GM18951 (cell line): Measurements from ENCODE around the gene ACER3.

Experiments used
- POLR2A ChIP-seq: IDR thresholded peaks from 4 replicates; pipeline ENCODE4 v1.6.1; 2011; ENCODE audit warnings: mild to moderate bottlenecking; ENCODE audit not compliant: insufficient read length, insufficient read depth; ENCODE audit errors: extremely low read depth
- in situ Hi-C: fragments of 300-500 bp; cut with MboI; formaldehyde crosslinking; loops from one replicate; pipeline ENCODE4 v1.12.0; 2022; ENCODE audit warnings: low sequenced_read_pairs, mixed read lengths, inconsistent platforms; ENCODE audit not compliant: unreplicated experiment

ACER3 gene

DNA sequence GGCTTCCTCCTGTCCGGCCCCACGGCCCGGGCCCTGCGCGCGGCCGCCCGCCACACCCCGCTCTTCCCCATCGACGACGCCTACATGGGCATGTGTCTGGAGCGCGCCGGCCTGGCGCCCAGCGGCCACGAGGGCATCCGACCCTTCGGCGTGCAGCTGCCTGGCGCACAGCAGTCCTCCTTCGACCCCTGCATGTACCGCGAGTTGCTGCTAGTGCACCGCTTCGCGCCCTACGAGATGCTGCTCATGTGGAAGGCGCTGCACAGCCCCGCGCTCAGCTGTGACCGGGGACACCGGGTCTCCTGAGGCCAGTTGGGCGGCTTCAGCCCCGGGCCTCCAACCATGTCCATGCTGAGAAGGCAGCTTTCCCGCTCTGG lies 179.7 kb downstream of the ACER3 start:
- in situ Hi-C loops, result no loop called here
- TF ChIP-seq POLR2A, result no peak

DNA sequence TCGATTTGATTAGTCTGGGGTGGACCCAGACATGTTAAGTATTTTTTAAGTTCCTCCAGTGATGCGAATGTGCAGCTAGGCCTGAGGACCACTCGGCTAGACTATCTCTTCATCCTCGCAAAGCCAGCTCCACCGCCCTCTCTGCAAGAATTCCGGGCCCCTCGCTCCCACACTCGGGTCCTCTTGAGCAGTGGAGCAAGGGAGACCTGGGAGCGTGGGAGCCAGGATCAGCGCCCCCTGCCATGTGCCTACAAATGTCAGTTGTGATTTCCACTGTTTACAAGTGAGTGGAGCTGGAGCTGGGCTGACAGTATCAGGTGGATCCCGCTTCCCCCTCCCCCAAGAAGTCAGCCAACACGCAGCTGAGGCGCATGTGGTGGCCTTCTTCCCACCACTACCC lies 180.2 kb downstream of the ACER3 start:
- in situ Hi-C loops, result no loop called here

DNA sequence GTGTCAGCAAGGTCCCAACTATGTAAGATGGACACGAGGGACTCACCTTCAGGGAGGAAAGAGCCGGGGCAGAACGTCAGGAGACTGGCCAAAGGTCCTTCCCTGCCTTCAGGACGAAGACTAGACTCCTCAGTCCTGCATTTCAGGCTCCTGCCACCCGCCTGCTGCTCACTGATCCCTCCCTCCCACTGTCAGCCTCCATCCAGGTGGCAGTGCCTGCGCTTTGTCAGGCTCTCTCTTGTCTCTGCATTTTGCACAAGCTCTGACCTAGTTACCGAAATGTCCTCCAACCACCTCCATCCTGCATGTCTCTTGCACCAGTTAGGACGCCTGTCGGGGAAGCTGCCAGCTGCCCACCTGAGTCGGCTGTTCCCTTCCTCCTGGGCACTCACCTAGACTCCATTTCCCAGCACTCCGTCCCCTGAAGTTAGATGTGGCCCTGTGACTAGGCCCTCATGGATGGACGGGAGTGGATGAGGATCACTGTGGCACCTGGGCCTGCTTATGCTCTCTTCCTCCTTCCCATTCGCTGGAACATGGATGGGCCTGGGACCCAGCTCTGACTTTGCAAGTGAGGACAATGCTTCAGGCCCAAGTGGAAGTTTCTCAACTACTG lies 181.5 kb downstream of the ACER3 start:
- no peak for TF ChIP-seq POLR2A
- in situ Hi-C loops, result no loop called here

More for the DNA sequence above, 180.2 kb downstream of the ACER3 start:
- TF ChIP-seq POLR2A, result no peak

DNA sequence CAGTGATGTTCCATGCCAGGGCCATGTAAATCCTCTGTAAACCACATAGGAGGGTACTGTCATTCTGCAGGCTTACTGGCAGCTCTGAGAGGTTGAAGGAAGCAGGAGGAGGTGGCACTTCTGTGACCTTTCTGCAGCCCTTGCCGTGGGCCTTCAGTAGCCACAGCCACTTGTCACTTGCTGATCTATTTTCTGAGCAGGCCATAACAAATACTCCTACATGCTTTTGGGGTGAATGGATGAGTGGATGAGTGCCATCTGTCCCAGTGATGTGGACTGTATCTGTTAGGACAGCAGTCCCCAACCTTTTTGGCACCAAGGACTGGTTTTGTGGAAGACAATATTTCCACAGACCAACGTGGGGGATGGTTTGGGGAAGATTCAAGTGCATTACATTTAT lies 183.6 kb downstream of the ACER3 start:
- in situ Hi-C loops, result no loop called here
- TF ChIP-seq POLR2A, result no peak

DNA sequence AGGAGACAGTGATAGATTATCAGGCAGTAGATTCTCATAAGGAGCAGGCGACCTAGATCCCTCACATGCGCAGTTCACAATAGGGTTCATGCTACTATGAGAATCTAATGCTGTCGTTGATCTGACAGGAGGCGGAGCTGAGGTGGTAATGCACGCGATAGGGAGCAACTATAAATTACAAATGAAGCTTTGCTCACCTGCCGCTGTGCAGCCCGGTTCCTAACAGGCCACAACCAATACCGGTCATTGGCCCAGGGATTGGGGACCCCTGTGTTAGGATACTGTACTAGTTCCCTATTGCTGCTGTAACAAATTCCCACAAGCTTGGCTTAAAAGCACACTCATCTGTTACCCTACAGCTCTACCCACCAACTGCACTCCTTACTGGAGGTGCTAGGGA lies 184.2 kb downstream of the ACER3 start:
- in situ Hi-C loops, result loop anchor here (5.0 kb wide), 1 partner anchor 57 kb away; the partner anchor contains the start of gene OMP
- no peak for TF ChIP-seq POLR2A

DNA sequence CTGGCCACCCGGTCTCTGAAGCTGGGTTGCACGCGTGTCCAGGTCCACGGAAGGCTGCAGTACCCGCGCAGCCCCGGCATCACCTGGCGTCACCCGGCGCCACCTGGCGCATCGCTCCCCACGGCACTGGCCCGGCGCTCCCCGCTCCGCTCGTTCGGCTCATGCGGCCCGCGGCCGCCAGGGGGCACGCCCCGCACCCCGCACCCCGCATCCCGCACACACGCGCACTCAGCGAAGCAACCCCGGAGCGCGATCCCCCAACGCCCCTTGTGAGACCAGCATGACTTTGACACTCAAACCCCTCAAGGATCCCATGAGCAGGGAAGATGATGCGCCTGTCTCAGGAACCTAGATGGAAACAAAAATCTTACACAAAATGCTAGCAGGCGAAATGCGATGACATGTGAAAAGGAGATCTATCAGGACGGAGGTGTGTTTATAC lies 185.4 kb downstream of the ACER3 start:
- in situ Hi-C loops, result loop anchor here (5.0 kb wide), 1 partner anchor 56 kb away; the partner anchor contains the start of gene OMP
- no peak for TF ChIP-seq POLR2A

DNA sequence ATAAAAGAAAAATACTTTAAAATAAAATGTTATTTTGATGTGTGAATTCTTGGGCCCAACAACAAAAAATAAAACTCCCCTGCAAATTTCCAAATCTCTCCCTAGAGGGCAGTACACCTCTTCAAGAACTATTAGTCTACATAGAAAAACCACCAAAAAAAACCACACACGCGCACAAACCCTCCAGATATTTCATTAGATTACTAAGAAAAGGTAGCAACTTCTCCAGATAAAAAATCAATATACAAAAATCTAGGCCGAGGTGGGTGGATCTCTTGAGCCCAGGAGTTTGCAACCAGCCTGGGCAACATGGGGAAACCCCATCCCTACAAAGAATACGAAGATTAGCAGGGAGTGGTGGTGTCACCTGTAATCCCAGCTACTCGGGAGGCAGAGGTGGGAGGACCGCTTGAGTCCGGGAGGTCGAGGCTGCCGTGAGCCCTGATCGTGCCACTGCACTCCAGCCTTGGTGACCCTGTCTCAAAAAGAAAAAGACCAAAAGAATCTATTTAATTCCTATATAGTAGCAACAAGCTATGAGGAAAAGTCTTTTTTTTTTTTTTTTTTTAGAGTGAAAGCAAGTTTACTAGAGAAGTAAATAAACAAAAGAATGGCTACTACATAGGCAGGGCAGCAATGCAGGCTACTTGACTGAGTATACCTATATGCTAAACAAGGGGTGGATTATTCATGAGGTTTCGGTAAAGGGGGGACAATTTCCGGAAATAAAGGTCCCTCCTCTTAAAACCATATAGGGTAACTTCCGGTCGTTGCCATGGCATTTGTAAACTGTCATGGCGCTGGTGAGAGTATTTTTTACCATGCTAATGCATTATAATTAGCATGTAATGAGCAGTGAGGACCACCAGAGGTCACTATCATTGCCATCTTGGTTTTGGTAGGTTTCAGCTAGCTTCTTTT lies 186.5 kb downstream of the ACER3 start:
- TF ChIP-seq POLR2A, result no peak
- in situ Hi-C loops, result loop anchor here (5.0 kb wide), 1 partner anchor 55 kb away; the partner anchor contains the start of gene OMP

DNA sequence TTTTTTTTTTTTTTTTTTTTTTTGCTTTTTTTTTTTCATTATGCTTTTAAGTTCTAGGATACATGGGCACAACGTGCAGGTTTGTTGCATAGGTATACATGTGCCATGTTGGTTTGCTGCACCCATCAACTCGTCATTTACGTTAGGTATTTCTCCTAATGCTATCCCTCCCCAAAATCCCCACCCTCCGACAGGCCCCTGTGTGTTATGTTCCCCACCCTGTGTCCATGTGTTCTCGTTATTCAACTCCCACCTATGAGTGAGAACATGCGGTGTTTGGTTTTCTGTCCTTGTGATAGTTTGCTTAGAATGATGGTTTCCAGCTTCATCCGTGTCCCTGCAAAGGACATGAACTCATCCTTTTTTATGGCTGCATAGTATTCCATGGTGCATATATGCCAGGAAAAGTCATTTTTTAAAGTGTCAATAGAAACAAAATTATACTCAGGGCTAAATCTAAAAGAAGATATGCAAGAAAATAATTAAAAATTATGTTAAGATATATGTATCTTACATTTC lies 187.3 kb downstream of the ACER3 start:
- in situ Hi-C loops, result loop anchor here (5.0 kb wide), 1 partner anchor 54 kb away; the partner anchor contains the start of gene OMP

DNA sequence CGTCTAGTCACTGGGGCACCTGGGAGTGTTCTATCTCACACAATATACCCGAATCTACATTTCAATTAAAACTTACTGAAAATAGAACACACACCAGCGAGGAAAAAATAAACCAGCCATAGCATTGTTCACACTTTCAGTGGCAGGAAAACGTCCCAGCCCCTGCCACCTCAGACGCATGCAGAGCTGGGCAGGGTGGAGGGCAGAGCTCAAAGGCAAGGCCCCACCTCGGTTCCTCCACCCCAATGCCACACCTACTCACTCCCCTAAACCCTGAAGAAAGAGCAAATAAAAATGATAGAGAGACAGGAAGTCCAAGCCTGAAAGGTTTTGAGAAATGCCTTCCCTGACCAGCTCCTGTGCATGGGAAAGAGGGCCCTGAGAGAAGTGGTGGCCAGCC lies 188.3 kb downstream of the ACER3 start:
- in situ Hi-C loops, result loop anchor here (5.0 kb wide), 1 partner anchor 53 kb away; the partner anchor contains the start of gene OMP
- TF ChIP-seq POLR2A, result no peak

DNA sequence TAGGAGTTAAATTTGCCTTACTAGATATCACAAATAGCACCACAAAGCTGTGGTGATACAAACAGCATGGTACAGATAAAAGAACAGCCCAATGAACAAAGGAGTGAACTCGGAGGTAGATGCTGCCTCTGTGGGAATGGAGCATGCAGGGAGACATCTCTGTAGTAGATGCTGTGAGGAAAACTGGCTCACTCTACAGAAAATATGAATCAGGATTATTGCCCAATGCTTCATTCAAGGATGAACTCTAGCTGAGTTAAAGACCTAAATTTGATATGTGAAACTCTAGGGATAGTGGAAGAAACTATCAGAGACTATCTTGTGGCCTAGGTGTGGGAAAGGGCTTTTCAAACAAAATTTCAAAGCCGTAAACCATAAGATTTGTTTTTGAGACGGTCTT lies 190.8 kb downstream of the ACER3 start:
- TF ChIP-seq POLR2A, result no peak
- in situ Hi-C loops, result no loop called here

DNA sequence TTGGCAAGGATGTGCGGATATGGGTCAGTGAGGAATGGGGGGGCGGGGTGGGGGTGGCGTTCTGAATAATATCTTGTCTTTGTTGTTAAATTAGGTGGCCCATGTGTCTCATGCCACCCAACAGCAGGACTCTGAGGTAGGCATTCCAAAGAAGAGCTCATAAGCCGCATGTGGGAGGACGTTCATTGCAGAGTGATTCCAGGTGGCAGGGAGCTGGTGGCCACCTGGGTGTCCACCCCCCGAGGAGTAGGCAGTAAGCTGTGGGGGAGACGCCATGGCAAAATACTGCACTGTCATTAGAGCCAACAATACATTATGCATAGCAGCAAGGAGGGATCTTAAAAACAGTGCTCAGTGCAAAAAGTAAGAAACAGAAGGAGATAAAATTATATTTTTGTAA lies 191.8 kb downstream of the ACER3 start:
- TF ChIP-seq POLR2A, result no peak
- in situ Hi-C loops, result no loop called here

DNA sequence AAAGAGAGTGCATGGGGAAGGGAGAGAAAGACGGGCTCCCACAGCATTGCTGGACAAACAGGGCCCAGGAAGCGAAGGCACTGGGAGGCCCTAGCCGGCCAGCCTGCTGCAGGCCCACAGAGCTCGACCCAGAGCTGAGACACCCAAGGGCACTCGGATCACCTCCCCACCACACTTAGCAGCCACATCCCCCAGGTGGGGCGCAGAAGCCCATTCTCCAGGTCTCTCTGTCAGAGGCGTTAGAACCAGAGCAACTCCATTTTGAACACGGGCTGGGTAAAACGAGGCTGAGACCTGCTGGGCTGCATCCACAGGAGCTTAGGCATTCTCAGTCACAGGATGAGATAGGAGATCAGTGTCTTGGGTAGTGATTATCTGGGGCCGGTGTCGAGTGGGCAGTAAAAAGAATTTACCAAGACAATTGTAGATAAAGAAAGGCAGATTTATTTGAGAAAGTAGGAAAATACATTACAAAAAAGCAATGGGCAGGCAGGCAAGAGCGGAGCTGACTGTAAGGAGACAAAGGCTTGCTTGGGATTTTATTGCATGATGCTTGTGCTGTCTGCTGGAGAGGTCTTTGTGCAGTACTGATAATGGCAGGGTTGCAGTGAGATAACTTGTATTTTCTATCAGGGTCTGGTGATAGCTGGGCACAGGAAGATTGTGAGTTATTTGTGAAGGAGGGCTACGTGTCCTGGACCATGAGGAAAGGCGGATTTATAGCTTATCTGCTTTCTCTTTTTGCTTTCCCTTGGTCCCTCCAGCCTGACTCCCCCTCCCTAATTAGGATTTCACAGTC lies 192.7 kb downstream of the ACER3 start:
- TF ChIP-seq POLR2A, result no peak
- in situ Hi-C loops, result no loop called here

DNA sequence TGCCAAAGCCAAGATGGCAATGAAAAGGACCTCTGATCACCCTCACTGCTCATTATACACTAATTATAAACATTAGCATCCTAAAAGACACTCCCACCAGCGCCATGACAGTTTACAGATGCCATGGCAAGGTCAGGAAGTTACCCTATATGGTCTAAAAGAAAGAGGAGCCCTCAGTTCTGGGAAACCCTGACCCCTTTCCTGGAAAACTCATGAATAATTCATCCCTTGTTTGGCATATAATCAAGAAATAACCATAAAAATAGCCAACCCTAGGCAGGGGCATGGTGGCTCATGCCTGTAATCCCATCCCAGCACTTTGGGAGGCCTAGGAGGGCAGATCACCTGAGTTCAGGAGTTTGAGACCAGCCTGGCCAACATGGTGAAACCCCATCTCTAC lies 193.4 kb downstream of the ACER3 start:
- no peak for TF ChIP-seq POLR2A
- in situ Hi-C loops, result no loop called here
